GM19438 (cell line): ENCODE data around the gene PDLIM4.

Experiments used
- ATAC-seq: cut with Tn5 transposase; IDR thresholded peaks from one replicate; pipeline ENCODE4 v1.9.1; 2021; ENCODE audit warnings: low read depth; ENCODE audit not compliant: unreplicated experiment

The PDLIM4 gene

DNA sequence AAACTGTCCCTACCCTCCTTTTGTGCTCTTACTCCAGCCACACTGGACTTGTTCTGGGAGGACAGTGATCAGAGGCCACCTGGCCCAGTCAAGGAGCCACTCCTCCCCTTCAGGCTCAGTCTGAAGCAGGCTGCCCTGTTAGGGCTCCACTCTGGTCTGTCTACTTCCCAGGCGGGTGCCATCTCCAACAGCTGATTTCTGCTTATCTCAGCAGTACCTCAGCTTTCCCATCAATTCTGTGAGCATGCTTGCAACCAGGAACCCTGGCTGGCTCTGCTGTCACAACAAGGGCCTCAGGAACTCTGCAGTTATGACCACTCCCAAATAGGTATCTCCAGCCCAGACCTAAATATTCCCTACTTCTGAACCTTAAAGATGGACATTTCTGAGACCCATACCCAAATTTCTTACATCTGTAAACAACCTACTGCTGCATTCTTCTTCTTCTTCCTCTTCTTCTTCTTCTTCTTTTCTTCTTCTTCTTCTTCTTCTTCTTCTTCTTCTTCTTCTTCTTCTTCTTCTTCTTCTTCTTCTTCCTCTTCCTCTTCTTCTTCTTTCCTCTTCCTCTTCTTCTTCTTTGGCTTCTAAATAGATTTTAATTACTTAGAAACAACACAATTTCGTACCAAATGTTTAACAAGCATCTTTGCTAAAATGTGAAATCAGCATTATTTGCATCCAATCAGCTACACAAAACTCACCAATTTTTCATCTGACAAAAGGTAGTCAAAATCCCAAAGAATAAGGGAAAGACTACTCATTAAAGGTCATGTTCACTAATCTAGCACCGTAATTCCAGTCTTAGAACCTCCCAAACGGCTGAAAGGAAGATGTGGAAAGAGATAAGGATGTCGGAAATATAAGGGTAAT lies 23.1 kb downstream of the PDLIM4 start:
- ATAC-seq = no peak

DNA sequence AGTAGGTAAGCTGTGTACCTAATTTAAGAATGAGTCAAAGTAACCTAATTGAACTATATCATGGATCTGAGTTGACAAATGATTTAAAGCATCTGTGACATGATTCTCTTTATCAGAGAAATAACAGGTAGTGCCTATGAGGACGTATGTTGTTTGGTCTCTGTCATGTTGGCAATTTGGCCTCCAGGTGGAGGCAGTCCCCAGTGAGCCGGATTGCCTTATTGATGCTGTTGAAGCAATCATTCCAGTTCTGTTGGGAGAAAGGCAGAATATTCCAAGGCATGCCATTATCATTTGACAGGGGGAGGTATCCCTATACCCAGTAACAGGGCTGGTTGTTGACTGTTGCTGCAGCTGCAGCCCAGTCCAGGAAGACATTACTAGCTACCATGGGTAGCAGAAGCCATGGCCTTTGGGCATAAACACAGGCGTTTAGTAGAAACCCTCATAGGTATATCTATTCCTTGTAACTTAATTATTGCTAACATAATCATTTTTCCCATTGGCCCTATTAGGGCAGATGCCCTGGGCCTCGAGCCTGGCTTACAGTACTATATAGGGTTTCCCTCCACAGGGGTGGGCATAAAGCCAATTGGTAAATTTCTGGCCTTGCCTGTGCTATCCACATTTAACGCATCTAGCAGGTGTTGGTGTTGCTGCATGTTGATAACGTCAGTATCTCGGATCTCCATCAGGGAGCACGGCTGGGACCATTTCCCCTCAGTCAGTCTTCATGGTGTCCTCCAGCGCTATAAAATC lies 24.5 kb downstream of the PDLIM4 start:
- ATAC-seq = no peak

DNA sequence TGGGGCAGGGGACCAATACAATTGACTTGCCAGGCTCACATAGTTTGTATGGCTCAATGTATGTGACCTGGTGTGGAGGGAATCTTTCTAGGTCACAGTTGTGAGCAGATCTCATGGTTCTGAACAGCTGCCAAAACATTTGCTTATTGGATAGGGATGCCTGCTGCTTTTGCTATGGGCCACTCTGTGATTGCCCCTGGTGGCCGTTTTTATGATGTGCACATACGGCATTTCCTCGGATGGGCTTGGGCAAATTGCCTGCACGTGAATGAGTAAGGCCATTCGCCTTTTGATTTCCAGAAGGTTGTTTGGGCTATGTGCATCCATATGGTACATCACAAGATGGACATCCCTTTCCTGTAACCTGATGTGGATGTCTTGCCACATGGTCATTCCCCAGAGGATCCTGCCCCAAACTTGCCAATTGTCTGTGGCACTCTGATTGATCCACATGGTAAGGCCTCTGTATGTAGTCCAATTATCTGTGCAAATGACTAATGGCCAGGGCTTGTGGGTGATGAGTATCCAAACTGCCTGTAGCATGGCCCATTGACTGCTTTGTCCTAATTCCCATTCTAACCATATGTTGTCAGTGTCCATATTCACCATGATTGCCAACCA lies 26.0 kb downstream of the PDLIM4 start:
- ATAC-seq = no peak

DNA sequence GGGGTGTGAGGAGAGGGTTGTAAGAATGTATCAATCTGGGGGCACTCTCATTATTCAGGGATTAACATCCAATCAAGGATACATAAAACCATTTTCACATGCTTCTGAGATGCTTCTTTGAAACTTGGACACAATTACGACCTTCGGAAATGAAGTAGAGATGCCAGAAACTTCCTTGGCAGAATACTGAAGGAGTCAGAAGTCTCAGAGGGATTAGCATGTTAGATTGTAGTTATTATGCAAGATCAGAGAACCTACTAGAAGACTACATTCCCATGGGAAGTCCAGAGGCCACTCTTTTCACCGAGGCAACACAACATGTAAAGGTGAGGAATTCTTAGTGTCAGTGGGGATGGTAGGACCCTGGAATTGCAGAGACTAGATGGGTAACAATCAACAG lies 31.6 kb downstream of the PDLIM4 start:
- no peak for ATAC-seq

DNA sequence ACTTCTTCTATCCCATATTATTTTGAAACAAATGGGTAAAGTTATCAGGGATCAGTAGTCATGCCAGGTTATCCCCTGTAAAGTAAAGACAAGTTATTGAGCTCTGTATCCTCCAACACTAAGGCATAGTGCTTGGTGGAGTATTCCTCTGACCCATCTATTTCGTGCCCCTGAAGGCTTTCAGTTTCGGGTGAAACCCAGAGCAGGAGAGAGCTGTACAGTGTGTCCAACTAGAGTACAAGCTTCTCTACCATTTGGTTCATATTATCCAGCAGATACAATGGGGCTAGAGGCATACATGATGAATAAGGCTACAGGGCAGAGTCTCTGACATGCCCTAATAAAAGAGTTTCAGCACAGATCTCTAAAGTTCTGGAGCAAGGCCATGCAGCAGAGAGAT lies 33.5 kb downstream of the PDLIM4 start:
- ATAC-seq = no peak

DNA sequence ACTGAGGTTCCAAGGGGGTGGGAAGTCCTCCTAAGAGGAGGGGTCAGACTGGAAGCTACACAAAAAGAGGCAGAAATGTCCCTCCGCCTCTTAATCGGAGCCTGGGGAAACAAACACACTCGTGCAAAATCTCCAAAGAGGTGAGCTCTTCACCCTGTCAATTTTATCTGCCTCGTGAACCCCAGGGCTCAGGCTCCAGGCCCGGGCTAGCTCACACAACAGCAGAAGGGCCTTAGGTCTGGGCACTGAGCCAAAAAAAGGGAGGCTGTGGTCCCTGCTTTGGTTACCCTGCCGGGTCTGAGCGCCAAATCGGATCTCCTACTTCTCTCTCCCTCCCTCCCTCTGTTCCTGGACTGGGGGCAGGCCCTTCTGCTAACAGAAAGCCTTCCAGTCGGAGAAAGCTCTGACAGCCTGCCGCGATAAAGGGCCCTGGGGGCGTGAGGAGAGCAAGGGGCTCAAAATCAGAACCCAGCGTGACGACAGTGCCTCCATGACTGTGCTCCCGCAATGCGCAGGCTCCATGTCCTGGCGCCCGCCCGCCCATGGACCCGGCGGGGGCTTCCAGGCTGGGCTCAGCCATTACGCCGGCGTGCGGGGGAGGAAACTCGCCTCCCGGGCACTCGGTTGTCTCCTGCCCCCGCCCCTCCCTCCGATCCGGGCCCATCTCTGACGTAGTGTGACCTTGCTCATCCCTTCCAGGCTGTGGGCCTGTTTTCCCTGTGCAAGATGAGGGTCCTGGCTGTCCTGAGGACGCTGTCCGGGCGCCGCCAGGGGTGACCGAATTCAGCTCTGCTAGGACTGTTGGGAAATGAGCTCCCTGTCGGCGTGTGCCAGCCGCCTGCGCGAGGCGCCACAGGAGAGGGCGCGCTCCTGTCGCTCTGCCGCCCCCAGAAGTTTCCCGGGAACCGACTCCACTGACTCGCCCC lies 35.8 kb downstream of the PDLIM4 start:
- peak; percentile 42 for ATAC-seq

DNA sequence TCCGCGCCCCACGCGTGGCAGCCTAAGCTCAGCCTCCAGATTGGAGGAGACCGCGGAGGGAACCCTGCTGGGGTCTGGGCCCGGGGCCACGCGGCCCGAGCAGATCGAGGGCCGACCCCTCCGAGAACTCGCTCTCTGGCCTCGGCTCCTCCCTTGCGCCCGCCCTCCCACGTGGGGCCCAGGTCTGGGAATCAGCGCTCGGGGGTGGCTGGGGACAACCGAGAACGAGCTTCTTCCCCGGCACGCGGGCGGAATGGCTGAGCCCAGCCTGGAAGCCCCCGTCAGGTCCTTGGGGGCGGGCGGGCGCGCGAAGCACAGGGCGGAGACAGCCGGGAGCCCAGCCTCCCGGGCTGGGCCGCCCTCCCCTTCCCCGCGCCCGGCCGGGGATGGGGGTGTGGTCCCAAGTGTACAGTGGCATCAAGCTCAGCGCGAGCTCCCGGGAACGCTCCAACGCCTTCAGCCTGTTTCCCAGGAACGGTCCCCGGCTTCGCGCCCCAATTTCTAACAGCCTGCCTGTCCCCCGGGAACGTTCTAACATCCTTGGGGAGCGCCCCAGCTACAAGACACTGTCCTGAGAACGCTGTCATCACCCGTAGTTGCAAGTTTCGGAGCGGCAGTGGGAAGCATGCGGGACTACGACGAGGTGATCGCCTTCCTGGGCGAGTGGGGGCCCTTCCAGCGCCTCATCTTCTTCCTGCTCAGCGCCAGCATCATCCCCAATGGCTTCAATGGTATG lies 36.7 kb downstream of the PDLIM4 start, which contains the start of gene SLC22A4:
Gene SLC22A4 (plus strand): TSS at position 403 of the 736 bp plus-strand sequence. CDS start 223 bp downstream, at position 626.
- ATAC-seq = peak; percentile 56

DNA sequence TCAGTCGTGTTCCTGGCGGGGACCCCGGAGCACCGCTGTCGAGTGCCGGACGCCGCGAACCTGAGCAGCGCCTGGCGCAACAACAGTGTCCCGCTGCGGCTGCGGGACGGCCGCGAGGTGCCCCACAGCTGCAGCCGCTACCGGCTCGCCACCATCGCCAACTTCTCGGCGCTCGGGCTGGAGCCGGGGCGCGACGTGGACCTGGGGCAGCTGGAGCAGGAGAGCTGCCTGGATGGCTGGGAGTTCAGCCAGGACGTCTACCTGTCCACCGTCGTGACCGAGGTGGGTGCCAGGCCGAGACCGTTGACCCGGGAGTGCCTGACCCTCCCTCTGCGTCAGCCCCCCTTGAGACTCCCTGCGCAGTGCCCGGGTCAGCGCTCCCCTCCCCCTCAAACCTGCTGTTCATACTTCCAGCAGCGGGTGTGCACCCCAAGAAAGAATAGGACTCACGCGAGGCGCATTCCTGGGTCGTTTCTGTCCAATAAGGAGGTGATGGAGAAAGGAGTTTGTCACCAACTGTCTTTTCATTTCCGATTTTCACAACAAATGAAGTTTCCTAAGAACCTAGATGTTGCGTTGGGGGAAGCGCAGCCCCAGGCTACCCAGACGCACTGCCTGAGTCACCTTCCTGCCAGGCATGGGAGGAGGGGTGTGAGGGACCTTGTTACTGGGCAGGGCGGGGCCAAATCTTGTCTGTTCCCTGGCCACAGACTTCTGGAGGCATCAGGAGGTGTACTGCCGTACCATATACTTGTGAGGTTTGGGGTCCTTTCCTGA lies 37.4 kb downstream of the PDLIM4 start:
- ATAC-seq = no peak

DNA sequence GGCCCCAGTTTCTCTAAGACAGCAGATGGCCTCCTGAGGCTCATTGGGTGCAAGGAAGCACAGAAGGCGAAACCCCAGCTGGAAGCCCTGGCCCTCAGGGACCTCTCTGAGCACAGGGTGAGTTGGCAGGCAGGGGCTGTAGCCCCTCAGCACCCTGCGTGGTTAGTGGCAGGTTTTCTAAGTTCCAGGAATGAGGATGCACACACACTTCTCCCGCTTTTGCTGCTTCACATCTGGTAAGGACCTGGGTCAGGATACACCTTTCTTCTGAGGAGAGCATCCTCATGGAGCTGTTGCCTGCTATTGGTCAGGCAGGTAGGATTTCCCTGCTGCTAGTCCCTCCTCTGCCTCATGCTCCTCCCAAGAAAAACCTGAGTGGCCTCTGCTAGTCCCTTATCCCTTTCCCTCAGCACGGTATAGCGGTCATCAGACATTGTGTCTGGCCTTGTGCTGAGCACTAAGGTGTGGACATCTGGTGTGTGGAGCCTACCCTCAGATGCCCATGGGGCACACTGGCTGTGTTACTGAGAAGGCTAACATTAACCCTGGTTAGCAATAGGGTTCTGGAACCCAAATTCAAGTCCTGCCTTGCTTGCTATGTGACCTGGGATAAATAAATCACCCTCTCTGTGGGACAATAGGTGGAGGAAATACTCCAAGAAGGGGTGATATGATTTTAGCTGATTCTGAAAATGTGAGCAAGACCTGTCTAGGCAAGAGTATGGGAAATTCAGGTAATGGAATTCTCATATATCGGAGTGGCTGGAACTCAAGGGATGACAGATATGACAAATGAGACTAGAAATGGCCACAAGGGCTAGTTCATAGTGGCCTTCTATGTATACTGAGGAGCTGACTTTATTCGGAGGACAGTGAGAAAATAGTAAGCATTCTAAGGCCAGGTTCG lies 38.3 kb downstream of the PDLIM4 start:
- ATAC-seq = no peak

DNA sequence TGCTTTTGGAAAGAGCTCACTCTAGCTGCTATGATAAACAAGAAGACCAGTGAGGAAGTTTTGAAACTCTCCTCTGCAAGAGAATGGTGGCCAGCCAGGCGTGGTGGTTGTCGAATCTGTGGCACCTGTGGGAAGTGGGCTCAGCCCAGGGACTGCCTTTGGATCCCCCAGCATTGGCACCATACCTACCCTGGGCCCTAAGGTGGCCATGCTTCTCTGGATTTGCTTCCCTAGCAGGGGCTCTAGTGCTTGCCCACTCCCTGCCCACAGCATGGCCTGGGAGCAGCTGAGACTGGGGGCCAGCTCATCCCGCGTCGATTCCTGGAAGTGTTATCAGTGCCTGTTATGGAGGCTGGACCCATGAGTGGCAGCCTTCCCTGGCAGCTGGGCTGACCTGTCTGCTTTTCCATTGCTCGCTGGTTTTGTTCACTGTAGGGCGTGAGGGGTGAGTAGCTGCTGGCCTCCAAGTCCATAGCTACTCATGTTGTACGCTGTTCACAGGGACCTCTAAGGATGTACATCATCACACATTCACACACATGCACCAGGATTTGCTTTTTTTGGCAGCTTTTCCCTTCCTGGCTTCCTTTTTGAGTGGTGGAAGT lies 39.0 kb downstream of the PDLIM4 start:
- no peak for ATAC-seq

DNA sequence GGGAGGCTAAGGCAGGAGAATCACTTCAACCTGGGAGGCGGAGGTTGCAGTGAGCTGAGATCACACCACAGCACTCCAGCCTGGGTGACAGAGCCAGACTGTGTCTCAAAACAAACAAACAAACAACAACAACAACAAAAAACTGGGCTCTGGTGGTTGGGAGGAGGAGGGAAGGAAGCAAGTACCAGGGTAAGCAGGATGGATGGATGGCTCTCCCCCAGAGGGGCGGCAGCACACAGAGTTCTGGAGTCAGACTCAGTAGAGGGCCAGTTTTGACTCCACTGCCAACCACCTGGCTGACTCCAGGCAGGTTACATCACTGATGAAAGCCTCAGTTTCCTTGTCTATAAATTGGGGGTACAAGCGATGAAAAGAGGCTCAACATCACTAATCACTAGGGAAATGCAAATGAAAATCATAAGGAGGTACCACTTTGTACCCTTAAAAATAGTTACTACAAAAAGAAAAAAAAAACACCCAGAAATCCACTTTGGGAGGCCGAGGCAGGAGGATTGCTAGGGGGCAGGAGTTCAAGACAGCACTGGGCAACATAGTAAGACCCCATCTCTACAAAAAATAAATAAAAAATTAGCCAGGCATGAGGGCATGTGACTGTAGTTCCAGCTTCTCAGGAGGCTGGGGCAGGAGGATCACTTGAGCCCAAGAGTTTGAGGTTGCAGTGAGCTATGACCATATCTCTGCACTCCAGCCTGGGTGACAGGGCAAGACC lies 39.9 kb downstream of the PDLIM4 start:
- ATAC-seq = no peak

DNA sequence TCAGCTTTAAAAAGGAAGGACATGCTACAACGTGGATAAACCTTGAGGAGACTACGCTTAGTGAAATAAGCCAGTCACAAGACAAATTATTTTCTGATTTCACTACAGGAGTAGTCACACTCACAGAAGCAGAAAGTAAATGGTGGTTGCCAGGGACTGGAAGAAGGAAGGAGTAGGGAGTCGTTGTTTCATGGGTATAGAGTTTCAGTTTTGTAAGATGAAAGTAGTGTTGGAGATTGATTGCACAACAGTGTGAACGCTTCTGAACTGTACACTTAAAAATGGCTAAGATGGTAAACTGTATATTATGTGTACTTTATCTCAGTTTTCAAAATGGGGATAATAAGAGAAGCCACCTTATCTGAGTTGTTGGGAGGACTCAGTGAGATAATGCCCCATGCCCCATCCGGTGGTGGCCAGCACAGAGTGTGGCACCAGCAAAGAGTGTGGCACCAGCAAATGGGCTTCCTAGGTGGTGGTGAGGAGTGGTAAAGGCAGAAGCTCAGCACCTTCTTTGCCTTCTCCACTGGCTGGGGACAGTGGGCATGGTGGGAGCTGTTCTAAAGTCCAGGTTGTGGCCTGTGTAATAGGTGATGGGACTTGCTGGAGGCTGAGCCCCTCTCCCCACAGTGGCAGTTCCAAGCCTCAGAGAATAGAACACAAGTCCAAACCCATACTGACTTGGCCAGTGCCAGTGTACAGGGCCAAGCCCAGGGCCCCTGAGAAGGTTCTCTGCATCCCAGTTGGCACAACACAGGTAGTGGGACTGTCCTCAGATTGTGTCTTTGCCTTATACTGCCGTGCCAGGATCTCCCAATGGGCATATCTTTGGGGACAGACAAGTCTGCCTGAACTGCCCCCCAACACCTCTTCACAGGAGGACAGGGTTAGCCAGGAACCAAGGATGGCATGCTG lies 41.1 kb downstream of the PDLIM4 start:
- ATAC-seq = no peak

DNA sequence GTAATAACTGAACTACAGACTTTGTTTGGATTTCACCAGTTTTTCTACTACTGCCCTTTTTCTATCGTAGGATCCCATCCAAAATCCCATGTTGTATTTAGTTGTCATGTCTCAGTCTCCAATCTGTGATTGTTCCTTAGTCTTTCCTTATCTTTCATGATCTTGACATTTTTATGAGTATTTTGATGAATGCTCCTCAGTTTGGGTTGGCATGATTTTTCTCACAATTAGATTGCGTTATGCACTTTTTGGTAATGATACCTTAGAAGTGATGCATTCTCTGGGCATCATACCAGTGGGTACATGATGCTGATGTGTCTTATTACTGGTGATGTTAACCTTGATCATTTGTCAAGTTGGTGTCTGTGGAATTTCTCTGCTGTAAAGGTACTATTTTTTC lies 42.4 kb downstream of the PDLIM4 start:
- ATAC-seq = no peak

DNA sequence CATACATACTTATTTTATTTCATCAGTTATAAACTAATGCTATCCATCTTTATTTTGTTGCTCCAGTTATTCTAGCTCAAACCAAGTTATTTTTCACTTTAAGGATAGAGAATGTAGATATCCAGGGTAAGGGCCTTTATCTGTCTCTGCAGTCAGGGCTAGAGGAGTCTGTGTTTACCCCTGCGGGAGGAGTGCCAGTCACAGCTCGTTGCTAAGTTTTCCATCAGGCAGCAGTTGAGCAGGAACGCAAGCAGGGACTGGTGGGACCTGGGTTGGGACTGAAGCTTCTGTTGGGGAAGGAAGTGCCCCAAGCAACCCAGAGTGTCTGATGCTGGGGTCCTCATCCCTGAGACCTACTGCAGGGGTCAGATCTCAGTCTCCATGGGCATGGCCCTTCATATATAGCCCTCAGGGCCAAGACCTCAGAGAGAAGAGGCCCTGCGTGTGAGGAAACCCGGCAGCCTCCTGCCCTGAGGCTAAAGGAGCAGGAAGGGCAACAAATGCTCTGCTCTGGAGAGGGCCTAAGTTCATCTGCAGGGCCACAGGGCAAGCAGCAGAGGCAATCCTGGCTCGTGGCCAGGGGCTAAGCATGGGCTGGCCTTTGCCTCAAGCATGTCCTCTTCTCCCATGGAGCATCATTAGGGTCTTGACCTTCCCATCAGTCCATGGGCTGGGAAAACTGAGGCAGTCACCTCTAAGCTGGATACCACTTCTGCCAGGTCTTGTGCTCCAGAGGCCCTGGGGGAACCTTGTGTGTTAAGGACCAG lies 43.3 kb downstream of the PDLIM4 start:
- no peak for ATAC-seq
